NCI-H1694 (cell line): ENCODE results near the gene S100A2.
"Not testable (repeated sequence)": the region's sequence is repeated elsewhere in the genome, so short reads cannot be mapped to it uniquely, and the experiment has no call there.

Experiments
- DNase-seq: peaks from one replicate; lab custom pipeline; 2025; lab: John Stamatoyannopoulos, UW

S100A2 gene

GRCh38 chr1:153532769-153533599 lies 32.7 kb downstream of the S100A2 start:
- peak; percentile 96 for DNase-seq

GRCh38 chr1:153532181-153532580 lies 33.5 kb downstream of the S100A2 start:
- no peak for DNase-seq

GRCh38 chr1:153531638-153532037 lies 34.0 kb downstream of the S100A2 start:
- no peak for DNase-seq

- no peak for DNase-seq
Observed at GRCh38 chr1:153527683-153528040, 38.0 kb downstream of the S100A2 start.

- DNase-seq, result no peak
Observed at GRCh38 chr1:153527023-153527682, 38.5 kb downstream of the S100A2 start.

GRCh38 chr1:153526132-153526543 lies 39.5 kb downstream of the S100A2 start:
- peak; percentile 69 for DNase-seq

GRCh38 chr1:153525088-153525728 lies 40.4 kb downstream of the S100A2 start:
- DNase-seq, result peak; percentile 91

- DNase-seq, result not testable (repeated sequence)
Observed at GRCh38 chr1:153522353-153523048, 43.1 kb downstream of the S100A2 start.

- DNase-seq, result not testable (repeated sequence)
Observed at GRCh38 chr1:153521808-153522207, 43.8 kb downstream of the S100A2 start.

- DNase-seq, result no peak
Observed at GRCh38 chr1:153520818-153521476, 44.7 kb downstream of the S100A2 start.

GRCh38 chr1:153520137-153520691 lies 45.4 kb downstream of the S100A2 start:
- DNase-seq, result not testable (repeated sequence)

- no peak for DNase-seq
Observed at GRCh38 chr1:153519242-153519641, 46.4 kb downstream of the S100A2 start.

- no peak for DNase-seq
Observed at GRCh38 chr1:153515504-153516394, 49.9 kb downstream of the S100A2 start.

GRCh38 chr1:153513666-153514065 lies 52.0 kb downstream of the S100A2 start:
- no peak for DNase-seq

GRCh38 chr1:153513023-153513422 lies 52.6 kb downstream of the S100A2 start:
- DNase-seq, result peak; percentile 44
